ENCODE measurements around the gene KCNA2. TPM values are rescaled to one million over a fixed set of nuclear protein-coding genes. Genes with fewer than 3 reads are reported as not detected.

Gene KCNA2
- total RNA-seq, 1 donor from 2014 or later: 0.23 TPM

GRCh38 chr1:110551278-110551809, 54.8 kb downstream of the KCNA2 start:
- no peak for DNase-seq (ENCODE audit: low spot score)
- H3K27me3 Mint-ChIP-seq (ENCODE audit: unreplicated experiment): peaks cover 5% of the 10 kb centered on the region
- no peaks in the 10 kb centered on the region for H3K4me1 Mint-ChIP-seq (ENCODE audit: unreplicated experiment)
- no peaks in the 10 kb centered on the region for H3K9me3 Mint-ChIP-seq (ENCODE audit: unreplicated experiment)
- H3K27ac Mint-ChIP-seq (ENCODE audit: unreplicated experiment): no peak overlapping the region
- H3K4me3 Mint-ChIP-seq (ENCODE audit: unreplicated experiment): no peak overlapping the region
- H3K36me3 Mint-ChIP-seq (ENCODE audit: low read depth, unreplicated experiment): no peaks in the 10 kb centered on the region
- TF ChIP-seq CTCF (IDR thresholded peaks at IDR 0.05; ENCODE audit: unreplicated experiment): no peak

GRCh38 chr1:110549831-110550230, 56.3 kb downstream of the KCNA2 start:
- H3K4me1 Mint-ChIP-seq (ENCODE audit: unreplicated experiment): peaks cover 7% of the 10 kb centered on the region
- no peak for TF ChIP-seq CTCF (IDR thresholded peaks at IDR 0.05; ENCODE audit: unreplicated experiment)
- no peaks in the 10 kb centered on the region for H3K36me3 Mint-ChIP-seq (ENCODE audit: low read depth, unreplicated experiment)
- DNase-seq (ENCODE audit: low spot score): no peak
- H3K27me3 Mint-ChIP-seq (ENCODE audit: unreplicated experiment): peaks cover 8% of the 10 kb centered on the region
- no peaks in the 10 kb centered on the region for H3K9me3 Mint-ChIP-seq (ENCODE audit: unreplicated experiment)
- H3K4me3 Mint-ChIP-seq (ENCODE audit: unreplicated experiment): no peak overlapping the region
- H3K27ac Mint-ChIP-seq (ENCODE audit: unreplicated experiment): no peak overlapping the region

- no peak overlapping the region for H3K4me3 Mint-ChIP-seq (ENCODE audit: unreplicated experiment)
- H3K9me3 Mint-ChIP-seq (ENCODE audit: unreplicated experiment): no peaks in the 10 kb centered on the region
- no peaks in the 10 kb centered on the region for H3K36me3 Mint-ChIP-seq (ENCODE audit: low read depth, unreplicated experiment)
- peaks cover 11% of the 10 kb centered on the region for H3K4me1 Mint-ChIP-seq (ENCODE audit: unreplicated experiment)
- TF ChIP-seq CTCF (IDR thresholded peaks at IDR 0.05; ENCODE audit: unreplicated experiment): peak; percentile 72
- DNase-seq (ENCODE audit: low spot score): peak; percentile 55
- H3K27ac Mint-ChIP-seq (ENCODE audit: unreplicated experiment): no peak overlapping the region
- peaks cover 8% of the 10 kb centered on the region for H3K27me3 Mint-ChIP-seq (ENCODE audit: unreplicated experiment)
Measured at GRCh38 chr1:110548381-110548780, 57.8 kb downstream of the KCNA2 start.

- no peak for DNase-seq (ENCODE audit: low spot score)
- no peaks in the 10 kb centered on the region for H3K9me3 Mint-ChIP-seq (ENCODE audit: unreplicated experiment)
- H3K27ac Mint-ChIP-seq (ENCODE audit: unreplicated experiment): no peak overlapping the region
Measured at GRCh38 chr1:110547017-110547416, 59.1 kb downstream of the KCNA2 start.

More at GRCh38 chr1:110547017-110547416, 59.1 kb downstream of the KCNA2 start:
- H3K36me3 Mint-ChIP-seq (ENCODE audit: low read depth, unreplicated experiment): no peaks in the 10 kb centered on the region
- no peak overlapping the region for H3K4me3 Mint-ChIP-seq (ENCODE audit: unreplicated experiment)
- peaks cover 11% of the 10 kb centered on the region for H3K4me1 Mint-ChIP-seq (ENCODE audit: unreplicated experiment)
- TF ChIP-seq CTCF (IDR thresholded peaks at IDR 0.05; ENCODE audit: unreplicated experiment): no peak
- H3K27me3 Mint-ChIP-seq (ENCODE audit: unreplicated experiment): peaks cover 8% of the 10 kb centered on the region
